Esophagus muscularis mucosa (tissue), 4 donors: ENCODE measurements around the gene MSL1. TPM values are rescaled to one million over a fixed set of nuclear protein-coding genes. Genes with fewer than 3 reads are reported as not detected.

Source experiments
- DNase-seq: peaks from one replicate; pipeline ENCODE4 v3.0.0-alpha.2; 2017; ENCODE audit errors: extremely low spot score
- H3K27ac ChIP-seq, 4 donors: fragments of 200-600 bp; sonication (generic); replicated peaks in 1 of 4; 1 replicate in 3 of 4; 2 replicates in 1 of 4; pipeline ENCODE4 v1.5.1; 2016 to 2019; ENCODE audit warnings: mild to moderate bottlenecking in 1 of 4
- H3K27me3 ChIP-seq, 4 donors: fragments of 200-600 bp; sonication (generic); one replicate each; pipeline versions ENCODE4 v1.5.1 to v1.6.0; 2016 to 2019
- H3K36me3 ChIP-seq, 4 donors: fragments of 200-600 bp; sonication (generic); one replicate each; pipeline ENCODE4 v1.5.1; 2016 to 2019
- H3K4me1 ChIP-seq, 4 donors: fragments of 200-600 bp; sonication (generic); one replicate each; pipeline ENCODE4 v1.5.1; 2016 to 2019
- H3K4me3 ChIP-seq, 4 donors: fragments of 200-600 bp; sonication (generic); 1 replicate in 2 of 4; 2 replicates in 2 of 4; pipeline ENCODE4 v1.5.1; 2016 to 2019; ENCODE audit warnings: mild to moderate bottlenecking in 4 of 4, moderate library complexity in 1 of 4
- H3K9me3 ChIP-seq, 4 donors: fragments of 200-600 bp; sonication (generic); 1 replicate in 3 of 4; 2 replicates in 1 of 4; pipeline ENCODE4 v1.5.1; 2016 to 2019
- EP300 ChIP-seq: sonication (generic); formaldehyde crosslinking; IDR thresholded peaks from one replicate; pipeline ENCODE4 v1.6.1; 2017; ENCODE audit warnings: antibody characterized with exemption
- POLR2A ChIP-seq: fragments of 450-650 bp; IDR thresholded peaks from one replicate; pipeline ENCODE4 v1.6.1; 2017; ENCODE audit warnings: antibody characterized with exemption, moderate library complexity, mild to moderate bottlenecking, low read depth
- POLR2AphosphoS5 ChIP-seq, 2 donors: sonication (generic); formaldehyde crosslinking; IDR thresholded peaks; one replicate each; pipeline ENCODE4 v1.6.1; 2017; ENCODE audit warnings: antibody characterized with exemption in 2 of 2
- WGBS: methylation state at CpG from one replicate; pipeline ENCODE4 v1.1.5; 2018; 5-methylcytosine and 5-hydroxymethylcytosine counted together
- intact Hi-C: fragments of 100-400 bp; cut with DNase I; formaldehyde crosslinking; loops from one replicate; pipeline ENCODE4 v1.15.1; 2023
- total RNA-seq, 4 donors: library from RNA; depleted of rRNA; stranded (reverse); fragments of >200 nt; gene quantifications; one replicate each; pipeline versions ENCODE4 v1.1.0 to v1.2.1, GENCODE V29; 2016
- TF ChIP-seq, protein P1 (sequence below), 3 experiments: fragments of 200-600 bp in 2 of 3; fragments of 450-650 bp in 1 of 3; sonication (generic) in 2 of 3; IDR thresholded peaks; one replicate each; pipeline ENCODE4 v1.5.1; 2017 to 2019; ENCODE audit warnings: antibody characterized with exemption in 3 of 3, mild to moderate bottlenecking in 2 of 3, moderate library complexity in 1 of 3

The MSL1 gene
- total RNA-seq, 4 donors from 2014 or later: 64.1 to 86.8 (median 72.2) TPM

GRCh38 chr17:40122136-40122998, 596 bp downstream of the MSL1 start:
- peaks cover 19 to 50% (median 42%) of the 10 kb centered on the region in 4 donors for H3K4me1 ChIP-seq
- WGBS: 0% methylated on average over 32 of the region's 97 CpGs
- H3K4me3 ChIP-seq: peak overlapping the region; percentile 80 to 100 (median 97)
- H3K27ac ChIP-seq: peak overlapping the region; percentile 97 to 99 (median 98)
- no peaks in the 10 kb centered on the region for H3K9me3 ChIP-seq
- TF ChIP-seq, protein P1, sequence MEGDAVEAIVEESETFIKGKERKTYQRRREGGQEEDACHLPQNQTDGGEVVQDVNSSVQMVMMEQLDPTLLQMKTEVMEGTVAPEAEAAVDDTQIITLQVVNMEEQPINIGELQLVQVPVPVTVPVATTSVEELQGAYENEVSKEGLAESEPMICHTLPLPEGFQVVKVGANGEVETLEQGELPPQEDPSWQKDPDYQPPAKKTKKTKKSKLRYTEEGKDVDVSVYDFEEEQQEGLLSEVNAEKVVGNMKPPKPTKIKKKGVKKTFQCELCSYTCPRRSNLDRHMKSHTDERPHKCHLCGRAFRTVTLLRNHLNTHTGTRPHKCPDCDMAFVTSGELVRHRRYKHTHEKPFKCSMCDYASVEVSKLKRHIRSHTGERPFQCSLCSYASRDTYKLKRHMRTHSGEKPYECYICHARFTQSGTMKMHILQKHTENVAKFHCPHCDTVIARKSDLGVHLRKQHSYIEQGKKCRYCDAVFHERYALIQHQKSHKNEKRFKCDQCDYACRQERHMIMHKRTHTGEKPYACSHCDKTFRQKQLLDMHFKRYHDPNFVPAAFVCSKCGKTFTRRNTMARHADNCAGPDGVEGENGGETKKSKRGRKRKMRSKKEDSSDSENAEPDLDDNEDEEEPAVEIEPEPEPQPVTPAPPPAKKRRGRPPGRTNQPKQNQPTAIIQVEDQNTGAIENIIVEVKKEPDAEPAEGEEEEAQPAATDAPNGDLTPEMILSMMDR (IDR thresholded peaks at IDR 0.05): peak; percentile 10 to 40 (median 27)
- no peak for TF ChIP-seq POLR2A
- intact Hi-C loops: loop anchor here (2.0 kb wide), 1 partner anchor 42 kb away; no protein-coding TSS in a partner anchor
- DNase-seq: no peak
- H3K27me3 ChIP-seq: no peaks in the 10 kb centered on the region
- peaks cover 14 to 17% (median 16%) of the 10 kb centered on the region in 4 donors for H3K36me3 ChIP-seq

GRCh38 chr17:40122999-40123810, 1.4 kb downstream of the MSL1 start:
- TF ChIP-seq POLR2A: peak; percentile 8
- TF ChIP-seq, protein P1 (IDR thresholded peaks at IDR 0.05): no peak
- TF ChIP-seq POLR2AphosphoS5 (IDR thresholded peaks at IDR 0.05): peak; percentile 3 to 28
- intact Hi-C loops: loop anchor here (2.0 kb wide), 1 partner anchor 42 kb away; no protein-coding TSS in a partner anchor
- 2% methylated on average over 33 of the region's 43 CpGs for WGBS
- H3K36me3 ChIP-seq: peaks cover 23 to 25% (median 24%) of the 10 kb centered on the region in 4 donors
- no peak for DNase-seq
- H3K9me3 ChIP-seq: no peaks in the 10 kb centered on the region
- H3K4me1 ChIP-seq: peaks cover 19 to 50% (median 42%) of the 10 kb centered on the region in 4 donors
- peak overlapping the region; percentile 97 to 99 (median 98) for H3K27ac ChIP-seq
- H3K27me3 ChIP-seq: no peaks in the 10 kb centered on the region
- H3K4me3 ChIP-seq: peak overlapping the region; percentile 80 to 100 (median 97)

- DNase-seq: no peak
- TF ChIP-seq, protein P1 (IDR thresholded peaks at IDR 0.05): no peak
- TF ChIP-seq POLR2A (no peak), EP300 (no peak), POLR2AphosphoS5 (IDR thresholded peaks at IDR 0.05) (no peak)
- WGBS: 0% methylated on average over 2 of the region's 2 CpGs
- peak overlapping the region; percentile 97 to 99 (median 98) for H3K27ac ChIP-seq
- H3K4me1 ChIP-seq: peaks cover 19 to 50% (median 42%) of the 10 kb centered on the region in 4 donors
- H3K36me3 ChIP-seq: peaks cover 28 to 31% (median 30%) of the 10 kb centered on the region in 4 donors
- H3K9me3 ChIP-seq: no peaks in the 10 kb centered on the region
- intact Hi-C loops: loop anchor here (2.0 kb wide), 1 partner anchor 41 kb away; no protein-coding TSS in a partner anchor
- peak overlapping the region; percentile 80 to 100 (median 97) for H3K4me3 ChIP-seq
- H3K27me3 ChIP-seq: no peaks in the 10 kb centered on the region
These were observed 2.0 kb downstream of the MSL1 start for GRCh38 chr17:40123811-40124114.

DNA sequence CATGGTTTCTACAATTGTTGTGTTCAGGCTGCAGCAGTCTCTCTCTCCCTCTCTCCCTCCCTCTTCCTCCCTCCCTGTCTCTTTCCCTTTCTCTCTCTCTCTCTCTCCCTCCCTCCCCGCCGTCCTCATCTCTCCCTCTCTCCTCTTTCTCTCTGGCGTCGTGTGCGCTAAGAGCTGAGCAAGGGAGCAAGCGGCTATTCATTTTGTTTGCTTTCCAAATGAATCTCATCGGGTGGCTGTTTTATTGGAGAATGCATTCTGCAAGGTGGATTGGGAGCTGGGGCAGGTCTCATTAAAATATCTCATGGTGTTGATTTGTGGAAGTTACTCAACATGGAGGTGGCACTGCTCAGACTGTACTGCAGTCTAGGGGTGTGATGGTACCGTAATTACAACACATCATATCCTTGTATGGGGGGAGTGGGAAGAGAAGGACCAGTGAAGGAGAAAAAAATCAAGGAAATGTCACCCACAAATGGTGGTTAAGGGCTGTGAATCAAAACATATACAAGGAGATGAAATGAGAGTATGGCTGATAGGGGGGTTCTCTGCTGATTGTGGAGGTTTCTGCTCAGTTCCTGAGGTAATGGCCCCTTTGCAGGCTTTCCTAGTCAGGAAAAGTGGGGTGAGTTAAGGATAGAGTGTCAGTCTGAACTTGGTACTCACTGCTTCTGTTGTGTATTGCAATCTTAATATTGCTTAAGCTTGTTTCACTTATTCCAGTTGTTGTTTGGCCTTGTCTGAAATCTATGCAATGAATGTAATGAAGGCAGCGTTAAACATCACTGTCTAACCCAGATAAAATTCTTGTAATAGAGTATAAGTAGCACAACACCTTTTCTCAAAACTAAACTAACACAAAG, 2.7 kb downstream of the MSL1 start:
- H3K9me3 ChIP-seq: no peaks in the 10 kb centered on the region
- intact Hi-C loops: no loop called here
- peak overlapping the region; percentile 97 to 99 (median 98) for H3K27ac ChIP-seq
- peak overlapping the region; percentile 80 to 100 (median 97) for H3K4me3 ChIP-seq
- no peaks in the 10 kb centered on the region for H3K27me3 ChIP-seq
- no peak for TF ChIP-seq POLR2AphosphoS5 (IDR thresholded peaks at IDR 0.05)
- TF ChIP-seq EP300: no peak
- no peak for TF ChIP-seq POLR2A
- TF ChIP-seq, protein P1 (IDR thresholded peaks at IDR 0.05): no peak
- peaks cover 36 to 38% (median 37%) of the 10 kb centered on the region in 4 donors for H3K36me3 ChIP-seq
- WGBS: 5% methylated on average over 9 of the region's 9 CpGs
- no peak for DNase-seq
- H3K4me1 ChIP-seq: peaks cover 19 to 50% (median 41%) of the 10 kb centered on the region in 4 donors
